ENCODE data around the gene TPRKB. TPM values are rescaled to one million over a fixed set of nuclear protein-coding genes. Genes with fewer than 3 reads are reported as not detected.
"Not testable (repeated sequence)": the region's sequence is repeated elsewhere in the genome, so short reads cannot be mapped to it uniquely, and the experiment has no call there.

The TPRKB gene
- total RNA-seq, 6 donors from 2014 or later, result 4.7 to 19.0 (median 13.4) TPM

DNA sequence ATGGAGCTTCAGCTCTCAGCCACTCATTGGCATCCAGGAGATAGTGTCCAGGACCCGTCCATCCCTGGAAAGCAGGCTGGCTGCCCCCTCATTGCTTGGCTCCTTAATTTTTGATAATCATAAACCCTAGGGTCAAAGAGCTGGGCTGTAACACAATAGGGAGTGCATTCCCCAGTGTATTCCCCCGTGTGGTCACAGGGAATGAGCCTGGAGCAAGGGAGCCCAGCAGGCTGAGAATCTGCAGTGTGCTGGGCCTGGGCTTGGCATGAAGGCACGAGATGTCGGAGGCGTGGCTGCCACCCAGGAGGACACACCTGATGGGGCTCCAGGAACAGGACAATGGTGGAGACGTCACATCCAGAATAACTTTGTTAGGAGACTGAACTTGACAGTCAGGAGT is 18.7 kb downstream of the TPRKB start:
- ATAC-seq (ENCODE audit: low FRiP score in 2 of 2) (no peak), DNase-seq (no peak)
- TF ChIP-seq POLR2AphosphoS5 (IDR thresholded peaks at IDR 0.05) (no peak), POLR2A (IDR thresholded peaks at IDR 0.05) (no peak)

GRCh38 chr2:73717695-73718094 is 19.4 kb downstream of the TPRKB start:
- not testable (repeated sequence) for ATAC-seq (ENCODE audit: low FRiP score in 2 of 2); H3K27ac ChIP-seq; DNase-seq; H3K4me3 ChIP-seq; H3K4me1 ChIP-seq; H3K27me3 ChIP-seq; H3K9me3 ChIP-seq; H3K36me3 ChIP-seq
- 92 to 100% methylated on average over 2 of the region's 4 CpGs for WGBS, 2 donors

More for the DNA sequence above, 18.7 kb downstream of the TPRKB start:
- 80 to 93% methylated on average over 6 of the region's 6 CpGs for WGBS, 2 donors
- Histone ChIP-seq H3K36me3 (no peaks in the 10 kb centered on the region), H3K4me3 (no peak overlapping the region), H3K27me3 (no peaks in the 10 kb centered on the region), H3K27ac (no peak overlapping the region), H3K4me1 (no peaks in the 10 kb centered on the region), H3K9me3 (peaks cover 0 to 6% (median 0%) of the 10 kb centered on the region in 4 donors)

DNA sequence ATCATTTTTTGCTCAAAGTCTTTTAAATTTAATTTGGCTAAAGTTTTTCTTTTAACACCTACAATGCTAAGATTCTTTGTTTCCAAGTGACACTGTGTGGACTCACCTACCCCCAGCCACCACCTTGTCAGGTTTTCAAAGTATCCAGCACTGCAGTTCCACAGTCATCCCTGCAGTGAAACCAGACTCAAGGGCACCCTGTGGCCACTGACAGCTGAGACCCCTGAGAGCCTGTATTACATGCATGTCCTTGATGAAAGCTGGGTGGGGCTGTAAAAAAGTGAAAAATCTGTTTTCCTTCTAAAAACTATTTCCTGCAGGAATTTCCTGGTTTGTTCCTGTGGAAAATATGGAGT is 19.9 kb downstream of the TPRKB start:
- ATAC-seq (ENCODE audit: low FRiP score in 2 of 2), result peak in 1 of 2 donors; percentile 16
- Histone ChIP-seq H3K9me3 (peaks cover 0 to 6% (median 0%) of the 10 kb centered on the region in 4 donors), H3K36me3 (no peaks in the 10 kb centered on the region), H3K27ac (no peak overlapping the region), H3K4me1 (no peaks in the 10 kb centered on the region), H3K4me3 (no peak overlapping the region), H3K27me3 (no peaks in the 10 kb centered on the region)
- TF ChIP-seq POLR2A (IDR thresholded peaks at IDR 0.05), result no peak
- no peak for TF ChIP-seq POLR2AphosphoS5 (IDR thresholded peaks at IDR 0.05)
- TF ChIP-seq EP300 (IDR thresholded peaks at IDR 0.05), result no peak
- TF ChIP-seq CTCF (IDR thresholded peaks at IDR 0.05), result no peak
- no peak for DNase-seq

DNA sequence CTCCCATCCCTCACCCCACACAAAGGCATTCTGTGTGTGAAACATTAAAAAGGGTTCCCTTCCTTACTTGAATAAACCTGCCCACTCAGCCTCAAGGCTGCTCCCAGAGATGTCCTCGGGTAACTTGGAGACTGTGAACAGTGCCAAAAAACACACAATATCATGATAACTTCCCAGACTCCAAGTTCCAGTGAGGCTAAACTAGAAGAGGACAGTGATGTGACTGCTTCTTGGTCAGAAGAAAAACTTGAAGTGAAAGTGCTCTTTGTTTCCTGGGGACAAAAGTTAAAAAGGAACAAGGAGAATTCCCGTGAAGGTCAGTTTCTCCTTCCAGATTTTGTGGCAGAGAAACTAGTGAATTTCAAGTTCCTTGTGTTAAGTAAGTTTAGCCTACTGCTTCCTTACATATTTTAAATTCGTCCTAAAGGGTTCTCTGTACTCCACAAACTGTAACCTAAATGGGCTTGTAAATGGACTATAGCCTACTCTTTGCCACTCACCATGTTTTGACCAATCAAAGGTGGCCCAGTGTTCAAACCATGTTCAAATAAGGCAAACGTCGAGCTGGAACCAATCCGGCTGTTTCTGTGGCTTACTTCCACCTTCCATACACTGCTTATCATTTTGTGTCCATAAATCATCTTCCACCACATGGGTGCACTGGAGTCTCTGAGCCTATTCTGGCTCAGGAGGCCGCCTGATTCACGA is 20.4 kb downstream of the TPRKB start:
- H3K27me3 ChIP-seq, result no peaks in the 10 kb centered on the region
- no peaks in the 10 kb centered on the region for H3K36me3 ChIP-seq
- peak; percentile 19 to 66 for ATAC-seq (ENCODE audit: low FRiP score in 2 of 2)
- no peaks in the 10 kb centered on the region for H3K4me1 ChIP-seq
- no peak overlapping the region for H3K27ac ChIP-seq
- no peak for DNase-seq
- 40 to 43% methylated on average over 8 of the region's 8 CpGs for WGBS, 2 donors
- H3K4me3 ChIP-seq, result no peak overlapping the region
- peaks cover 0 to 6% (median 0%) of the 10 kb centered on the region in 4 donors for H3K9me3 ChIP-seq
- TF ChIP-seq POLR2AphosphoS5 (IDR thresholded peaks at IDR 0.05) (no peak), POLR2A (IDR thresholded peaks at IDR 0.05) (no peak), EP300 (IDR thresholded peaks at IDR 0.05) (no peak), CTCF (IDR thresholded peaks at IDR 0.05) (no peak)

DNA sequence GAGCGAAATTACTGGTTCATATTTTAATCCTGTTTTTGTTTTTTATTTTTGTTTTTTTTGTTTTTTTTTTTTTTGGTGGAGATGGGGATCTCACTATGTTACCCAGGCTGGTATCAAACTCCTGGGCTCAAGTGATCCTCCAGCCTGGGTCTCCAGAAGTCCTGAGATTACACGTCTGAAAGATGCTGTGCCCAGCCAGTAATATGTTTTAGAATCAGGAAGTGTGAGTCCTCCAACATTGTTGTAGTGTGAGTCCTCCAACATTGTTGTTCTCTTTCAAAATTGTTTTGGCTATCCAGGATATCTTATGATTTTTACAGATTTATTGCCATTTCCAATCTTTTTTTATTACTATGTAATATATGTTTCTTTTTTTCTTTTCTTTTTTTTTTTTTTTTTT is 23.1 kb downstream of the TPRKB start:
- peaks cover 0 to 6% (median 0%) of the 10 kb centered on the region in 4 donors for H3K9me3 ChIP-seq
- DNase-seq (no peak), ATAC-seq (ENCODE audit: low FRiP score in 2 of 2) (no peak)
- H3K27me3 ChIP-seq, result no peaks in the 10 kb centered on the region
- H3K36me3 ChIP-seq, result no peaks in the 10 kb centered on the region
- 78 to 92% methylated on average over 2 of the region's 2 CpGs for WGBS, 2 donors
- no peak overlapping the region for H3K27ac ChIP-seq
- no peaks in the 10 kb centered on the region for H3K4me1 ChIP-seq
- TF ChIP-seq POLR2AphosphoS5 (IDR thresholded peaks at IDR 0.05), result no peak
- TF ChIP-seq POLR2A (IDR thresholded peaks at IDR 0.05), result no peak
- TF ChIP-seq CTCF (IDR thresholded peaks at IDR 0.05), result no peak
- no peak for TF ChIP-seq EP300 (IDR thresholded peaks at IDR 0.05)
- no peak overlapping the region for H3K4me3 ChIP-seq

DNA sequence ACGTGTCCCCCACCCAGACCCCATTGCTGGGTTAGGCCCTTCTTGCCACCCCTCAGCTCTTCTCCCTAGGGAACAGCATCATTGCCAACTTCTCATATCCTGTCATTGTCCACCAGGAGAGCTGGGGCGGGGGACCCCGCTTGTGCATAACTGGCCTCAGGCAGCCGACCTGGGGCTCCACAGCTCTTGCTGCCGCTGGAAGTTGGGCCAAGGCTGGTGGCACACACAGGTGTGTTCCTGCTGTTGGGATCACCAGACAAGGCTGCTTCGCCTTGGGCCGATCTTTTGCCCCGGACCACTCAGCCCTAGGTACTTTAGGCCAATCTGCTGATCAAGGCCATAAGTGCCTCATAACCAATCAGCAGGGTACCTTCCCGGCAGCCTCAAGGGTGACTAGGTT is 28.6 kb downstream of the TPRKB start:
- TF ChIP-seq EP300 (IDR thresholded peaks at IDR 0.05), result no peak
- TF ChIP-seq POLR2A (IDR thresholded peaks at IDR 0.05), result no peak
- TF ChIP-seq CTCF (IDR thresholded peaks at IDR 0.05), result no peak
- TF ChIP-seq POLR2AphosphoS5 (IDR thresholded peaks at IDR 0.05), result no peak
- DNase-seq (peak in 1 of 2 donors; percentile 36), ATAC-seq (ENCODE audit: low FRiP score in 2 of 2) (no peak)
- no peaks in the 10 kb centered on the region for H3K36me3 ChIP-seq
- no peak overlapping the region for H3K4me3 ChIP-seq
- no peak overlapping the region for H3K27ac ChIP-seq
- H3K9me3 ChIP-seq, result no peaks in the 10 kb centered on the region
- H3K27me3 ChIP-seq, result no peaks in the 10 kb centered on the region
- WGBS, 2 donors, result 93 to 94% methylated on average over 8 to 9 of the region's 9 CpGs
- peaks cover 0 to 3% (median 0%) of the 10 kb centered on the region in 4 donors for H3K4me1 ChIP-seq
